ELF-1 (cell line): ENCODE results near the gene EPS15.

ENCODE experiments used
- DNase-seq: peaks from one replicate; pipeline ENCODE4 v3.0.0-alpha.2; 2016; ENCODE audit warnings: low read depth, low spot score

The EPS15 gene

DNA sequence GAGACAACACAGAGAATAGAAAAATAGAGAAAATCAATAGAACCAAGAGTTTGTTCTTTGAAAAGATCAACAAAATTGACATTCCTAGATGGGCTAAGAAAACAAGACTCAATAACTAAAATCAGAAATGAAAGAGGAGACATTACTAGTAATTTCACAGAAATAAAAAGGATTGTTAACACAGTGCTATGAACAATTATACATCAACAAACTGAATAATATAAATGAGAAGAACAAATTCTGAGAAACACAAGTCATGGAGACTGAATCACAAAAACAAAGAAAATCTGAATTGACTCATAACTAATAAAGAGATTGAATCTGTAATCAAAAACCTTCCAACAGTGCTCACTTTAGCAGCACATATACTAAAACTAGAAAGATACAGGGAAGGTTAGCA lies 137.1 kb downstream of the EPS15 start:
- DNase-seq, result no peak

DNA sequence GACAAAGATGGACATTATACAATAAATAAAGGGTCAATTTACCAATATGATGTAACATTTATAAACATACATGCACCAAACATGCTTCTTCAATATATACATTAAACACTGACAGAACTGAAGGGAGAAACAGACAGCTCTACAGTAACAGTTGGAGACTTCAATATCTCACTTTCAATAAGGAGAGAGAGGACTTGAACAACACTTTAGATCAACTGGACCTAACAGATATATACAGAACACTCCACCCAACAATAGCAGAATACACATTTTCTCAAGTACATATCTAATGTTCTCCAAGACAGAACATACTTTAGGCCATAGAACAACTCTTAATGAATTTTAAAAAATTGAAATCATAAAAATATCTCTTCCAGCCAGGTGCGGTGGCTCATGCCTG lies 138.1 kb downstream of the EPS15 start:
- DNase-seq, result no peak

DNA sequence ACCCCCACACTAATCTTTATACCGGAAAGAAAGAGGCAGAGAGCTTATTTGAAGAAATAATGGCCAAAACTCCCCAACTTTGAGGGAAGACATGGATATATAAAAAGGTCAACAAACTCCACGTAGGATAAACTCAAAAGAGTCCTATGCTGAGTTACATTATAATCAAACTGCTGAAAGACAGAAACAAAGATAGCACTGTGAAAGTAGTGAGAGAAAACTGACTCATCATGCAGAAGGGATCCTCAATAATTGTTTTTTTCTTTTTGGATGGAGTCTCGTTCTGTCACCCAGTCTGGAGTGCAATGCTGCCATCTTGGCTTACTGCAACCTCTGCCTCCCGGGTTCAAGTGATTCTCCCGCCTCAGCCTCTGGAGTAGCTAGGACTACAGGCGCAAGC lies 140.2 kb downstream of the EPS15 start:
- no peak for DNase-seq

DNA sequence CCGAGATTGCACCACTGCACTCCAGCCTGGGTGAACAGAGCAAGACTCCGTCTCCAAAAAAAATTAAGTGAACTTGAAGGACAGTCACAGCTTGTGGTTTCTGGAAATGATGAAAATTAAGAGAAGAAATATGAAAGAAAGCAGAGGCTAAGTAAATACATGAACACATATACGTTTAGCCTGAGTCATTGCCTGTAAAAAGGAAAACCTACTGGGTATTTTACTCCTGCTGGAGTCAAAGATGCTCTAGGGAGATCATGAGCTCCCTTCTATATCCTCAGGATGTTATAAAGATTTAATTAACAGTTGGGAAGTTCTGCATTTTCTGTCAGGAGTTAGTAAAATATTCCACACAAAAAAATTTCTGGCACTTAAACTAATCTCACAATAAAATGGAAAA lies 145.2 kb downstream of the EPS15 start:
- no peak for DNase-seq

DNA sequence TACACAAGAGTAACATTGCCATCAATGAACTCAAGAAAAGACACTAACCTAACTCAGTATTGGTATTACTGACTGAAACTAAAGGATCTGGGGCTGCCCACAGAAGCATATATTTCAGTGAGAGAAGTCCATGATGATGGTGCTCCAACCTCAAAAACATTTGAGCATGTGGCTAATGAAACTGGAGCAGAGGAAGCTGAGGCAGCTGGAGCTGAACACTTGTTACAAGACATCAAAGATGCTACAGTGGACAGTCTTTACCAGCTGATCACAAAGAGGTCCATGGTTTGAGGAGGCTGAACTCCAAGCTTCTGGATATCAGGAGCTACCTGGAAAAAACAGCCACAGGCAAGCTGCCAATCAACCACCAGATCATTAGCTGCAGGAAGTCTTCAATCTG lies 146.5 kb downstream of the EPS15 start:
- peak; percentile 13 for DNase-seq

DNA sequence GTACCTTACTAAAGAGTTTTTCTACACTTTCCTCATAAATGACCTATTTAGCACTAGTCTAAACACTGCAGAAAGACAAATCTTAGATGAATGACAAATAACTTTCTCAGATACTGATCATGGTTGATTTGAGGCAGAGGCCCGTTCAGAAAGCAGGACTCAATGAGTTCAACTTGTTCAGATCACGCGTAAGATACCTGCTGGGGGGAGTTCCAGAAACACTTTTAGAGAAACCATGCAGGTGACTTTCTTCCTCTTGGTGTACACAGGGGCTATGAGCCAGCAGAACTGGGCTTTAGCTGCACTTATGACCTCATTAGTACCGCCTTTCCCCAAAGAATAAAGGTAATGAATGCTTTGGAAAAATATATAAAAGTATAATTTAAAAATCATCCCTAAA lies 149.9 kb downstream of the EPS15 start:
- no peak for DNase-seq

DNA sequence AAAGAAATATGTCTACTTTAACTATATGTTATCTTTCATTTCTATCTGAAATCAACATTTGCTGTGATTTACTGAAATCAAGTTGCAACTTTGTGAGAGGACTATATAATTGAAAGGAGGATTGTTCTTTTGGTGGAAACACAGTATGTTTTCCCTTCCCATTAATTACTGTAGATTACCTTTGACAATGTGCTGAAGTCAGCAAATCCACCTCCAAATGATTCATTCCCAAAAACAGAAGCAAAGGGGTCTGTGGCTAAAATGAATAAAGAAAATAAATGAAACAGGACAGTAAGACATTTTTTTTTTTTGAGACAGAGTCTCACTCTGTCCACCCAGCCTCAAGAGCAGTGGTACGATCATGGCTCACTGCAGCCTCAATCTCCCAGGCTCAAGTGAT lies 153.3 kb downstream of the EPS15 start:
- DNase-seq, result no peak

DNA sequence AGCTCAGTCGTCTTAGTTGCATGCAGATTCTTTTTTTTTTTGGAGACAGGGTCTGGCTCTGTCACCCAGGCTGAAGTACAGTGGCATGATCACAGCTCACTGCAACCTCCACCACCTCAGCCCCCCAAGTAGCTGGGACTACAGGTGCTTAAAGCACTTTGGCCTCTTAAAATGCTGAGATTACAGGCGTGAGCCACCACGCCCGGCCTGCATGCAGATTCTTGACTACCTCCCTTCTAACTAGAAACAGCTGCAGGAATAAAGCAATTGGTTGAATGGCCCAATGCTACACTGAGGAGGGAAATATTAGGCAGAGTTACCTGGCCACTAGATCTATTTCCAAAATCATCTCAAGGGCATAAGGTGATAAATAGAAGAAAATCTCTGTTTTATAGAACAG lies 159.2 kb downstream of the EPS15 start:
- DNase-seq, result no peak

DNA sequence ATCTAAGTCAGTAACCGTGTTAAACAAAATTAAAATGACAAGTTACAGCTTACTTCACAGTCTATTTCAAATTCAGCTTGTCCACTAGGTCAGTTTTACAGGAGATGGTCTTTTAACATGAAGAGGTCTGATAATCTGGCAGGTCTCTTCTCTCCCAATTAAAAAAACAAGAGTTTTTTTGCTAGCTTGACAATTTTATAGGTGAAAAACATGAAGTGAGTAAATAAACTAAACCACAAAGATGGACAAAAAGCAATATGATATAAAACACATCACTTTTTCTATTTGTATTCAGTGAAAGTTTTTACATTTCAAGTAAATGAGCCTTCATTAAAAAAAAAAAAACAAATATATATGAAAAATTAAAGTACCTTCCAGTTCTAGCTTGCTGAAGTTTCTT lies 163.7 kb downstream of the EPS15 start:
- DNase-seq, result no peak

DNA sequence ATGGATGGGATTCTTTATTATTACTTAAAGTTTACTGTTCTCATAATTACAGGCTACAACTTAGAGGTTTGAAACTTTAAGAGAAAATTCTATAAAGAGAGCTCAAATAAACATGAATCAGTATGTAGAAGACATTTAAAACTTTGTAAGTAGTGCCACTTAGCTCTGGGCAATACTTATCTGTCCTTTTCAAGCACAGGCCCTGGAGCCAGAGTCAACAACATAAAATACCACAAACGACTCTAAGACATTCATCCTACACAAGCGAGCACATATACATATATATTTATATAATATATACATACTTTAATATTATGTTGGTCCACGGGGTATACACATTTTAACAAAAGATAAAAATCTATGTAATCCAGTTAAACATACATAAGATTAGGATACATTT lies 164.7 kb downstream of the EPS15 start:
- DNase-seq, result no peak

DNA sequence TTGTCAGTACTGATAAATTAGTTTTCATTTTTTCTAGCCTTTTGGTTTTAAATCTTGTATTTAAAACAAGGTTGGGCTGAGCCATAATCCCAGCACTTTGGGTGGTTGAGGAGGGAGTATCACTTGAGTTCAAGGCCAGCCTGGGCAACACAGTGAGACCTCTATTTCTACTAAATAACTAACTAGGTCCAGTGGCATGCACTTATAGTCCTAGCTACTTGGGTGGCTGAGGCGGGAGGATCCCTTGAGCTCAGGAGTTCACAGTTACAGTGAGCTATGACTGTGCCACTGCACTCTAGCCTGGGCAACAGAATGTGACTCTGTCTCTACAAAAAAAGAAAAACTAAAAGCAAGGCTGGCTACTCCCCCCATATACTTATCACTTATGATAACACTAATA lies 167.2 kb downstream of the EPS15 start:
- no peak for DNase-seq

DNA sequence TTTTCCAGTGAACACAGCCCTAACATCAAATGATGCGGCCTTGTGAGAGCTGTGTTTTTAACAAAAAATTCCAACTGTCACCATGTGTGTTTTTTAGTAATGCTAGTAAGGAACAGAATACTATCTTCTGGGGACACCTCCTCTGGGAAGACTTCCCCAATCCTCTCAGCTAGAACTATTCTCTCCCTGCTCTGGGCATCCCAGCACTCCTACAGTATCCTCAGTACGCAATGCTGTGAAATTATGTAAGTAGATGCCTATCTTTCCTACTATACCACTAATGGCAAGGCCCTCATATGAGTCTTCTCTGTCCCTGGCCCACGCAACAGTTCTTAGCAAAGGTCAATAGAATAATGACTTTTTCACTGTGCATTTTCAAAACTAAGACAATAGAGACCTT lies 169.2 kb downstream of the EPS15 start:
- no peak for DNase-seq

DNA sequence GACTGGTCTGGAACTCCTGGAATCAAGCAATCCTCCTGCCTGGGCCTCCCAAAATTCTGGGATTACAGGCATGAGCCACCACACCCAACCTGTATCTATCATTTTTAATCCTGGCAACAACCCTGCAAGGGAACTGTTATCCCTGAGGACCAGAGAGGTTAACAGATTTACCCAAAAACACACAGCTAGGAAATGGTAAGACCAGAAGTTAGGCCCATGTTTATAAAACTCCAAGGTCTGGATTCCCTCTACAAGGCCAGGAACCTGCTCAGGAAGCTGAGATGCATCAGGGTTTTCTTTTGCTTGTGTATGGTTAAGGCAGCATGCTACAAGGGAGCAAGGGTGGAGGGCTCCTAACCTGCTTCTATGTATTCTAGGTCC lies 170.9 kb downstream of the EPS15 start:
- no peak for DNase-seq

DNA sequence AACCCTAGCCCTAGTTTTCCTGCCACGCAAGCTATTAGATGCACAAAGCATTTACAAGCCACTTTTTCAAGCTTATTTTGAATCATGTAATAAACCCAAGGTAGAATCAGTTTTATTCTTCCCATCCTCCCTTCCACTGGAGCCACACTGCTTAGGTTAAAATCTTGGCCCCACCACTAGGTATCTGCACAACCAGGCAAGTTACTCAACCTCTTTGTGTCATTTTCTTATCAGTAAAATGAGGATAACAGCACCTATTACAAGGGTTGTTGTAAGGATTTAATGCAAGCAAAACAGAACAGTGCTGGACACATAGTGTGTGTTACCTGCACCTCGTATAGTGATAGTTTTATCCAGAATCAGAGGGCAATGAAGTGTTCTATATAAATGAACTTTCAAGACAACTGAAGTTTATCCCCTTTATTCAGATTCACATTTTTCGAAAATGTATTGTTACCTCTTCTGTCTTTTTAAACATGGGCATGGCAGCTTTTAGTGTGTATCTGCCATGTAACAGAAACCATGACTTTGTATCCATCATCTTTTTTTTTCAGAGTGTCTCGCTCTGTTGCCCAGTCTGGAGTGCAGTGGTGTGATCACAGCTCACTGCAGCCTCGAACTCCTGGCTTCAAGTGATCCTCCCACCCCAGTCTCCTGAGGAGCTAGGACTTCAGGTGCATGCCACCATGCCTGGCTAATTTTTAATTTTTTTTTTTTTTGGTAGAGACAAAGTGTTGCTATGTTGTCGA lies 171.5 kb downstream of the EPS15 start:
- no peak for DNase-seq

DNA sequence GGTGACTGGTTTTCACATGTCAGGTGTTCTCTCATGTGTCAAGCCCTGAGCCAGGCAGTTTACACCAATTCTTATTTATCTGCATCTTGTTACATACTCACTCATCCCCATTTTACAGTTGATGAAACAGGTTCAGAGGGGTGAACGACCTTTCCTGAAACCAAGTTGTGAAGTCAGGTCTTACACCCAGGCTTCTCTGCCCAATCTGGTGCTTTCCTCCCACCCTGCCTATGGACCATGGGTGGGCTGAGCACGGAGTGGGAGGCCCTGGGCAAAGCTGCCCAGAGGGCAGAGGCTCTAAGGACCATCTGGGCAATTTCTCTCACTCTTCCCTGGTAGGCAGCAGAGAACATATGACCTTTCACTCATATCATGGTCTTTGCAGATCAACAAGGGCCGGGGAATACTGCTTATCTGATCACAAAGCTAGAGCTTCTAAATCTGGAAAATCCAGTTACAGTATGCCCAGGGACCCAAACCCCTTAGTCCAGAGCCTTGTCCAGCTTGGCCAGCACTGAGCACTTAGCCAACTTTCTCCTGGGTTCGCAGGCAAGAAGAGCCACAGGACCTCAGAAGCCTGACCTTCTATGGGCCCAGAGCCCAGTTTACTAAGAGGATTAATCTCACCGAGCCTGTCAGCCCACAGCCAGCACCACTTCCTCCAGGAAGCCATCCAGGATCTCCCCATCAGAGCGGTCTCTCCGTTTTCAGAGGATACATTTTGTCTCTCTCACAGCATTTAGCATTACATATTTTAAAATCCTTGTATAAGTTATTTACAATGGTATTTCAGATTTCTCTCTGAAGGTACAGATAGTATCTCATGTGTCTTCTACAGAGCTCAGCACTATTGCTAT lies 172.8 kb downstream of the EPS15 start:
- DNase-seq, result no peak

DNA sequence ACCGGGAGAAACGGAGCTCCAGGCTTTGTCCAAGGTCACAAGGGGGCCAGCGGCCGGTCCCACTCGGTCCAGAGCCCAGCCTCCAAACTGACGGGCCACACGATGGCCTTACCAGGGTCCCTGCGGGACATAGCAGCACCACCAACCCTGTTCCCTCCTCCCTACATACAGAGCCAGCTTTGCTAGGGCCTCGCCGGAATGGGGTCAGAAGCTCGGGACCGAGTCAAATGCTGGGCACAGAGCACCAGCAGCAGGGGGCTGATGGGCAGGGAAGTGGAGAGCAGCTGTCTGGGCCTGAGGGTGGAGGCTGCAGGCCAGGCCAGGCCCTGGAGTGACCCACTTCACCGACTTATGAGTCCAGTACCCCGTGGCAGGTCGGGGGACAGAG lies 173.8 kb downstream of the EPS15 start:
- DNase-seq, result no peak

DNA sequence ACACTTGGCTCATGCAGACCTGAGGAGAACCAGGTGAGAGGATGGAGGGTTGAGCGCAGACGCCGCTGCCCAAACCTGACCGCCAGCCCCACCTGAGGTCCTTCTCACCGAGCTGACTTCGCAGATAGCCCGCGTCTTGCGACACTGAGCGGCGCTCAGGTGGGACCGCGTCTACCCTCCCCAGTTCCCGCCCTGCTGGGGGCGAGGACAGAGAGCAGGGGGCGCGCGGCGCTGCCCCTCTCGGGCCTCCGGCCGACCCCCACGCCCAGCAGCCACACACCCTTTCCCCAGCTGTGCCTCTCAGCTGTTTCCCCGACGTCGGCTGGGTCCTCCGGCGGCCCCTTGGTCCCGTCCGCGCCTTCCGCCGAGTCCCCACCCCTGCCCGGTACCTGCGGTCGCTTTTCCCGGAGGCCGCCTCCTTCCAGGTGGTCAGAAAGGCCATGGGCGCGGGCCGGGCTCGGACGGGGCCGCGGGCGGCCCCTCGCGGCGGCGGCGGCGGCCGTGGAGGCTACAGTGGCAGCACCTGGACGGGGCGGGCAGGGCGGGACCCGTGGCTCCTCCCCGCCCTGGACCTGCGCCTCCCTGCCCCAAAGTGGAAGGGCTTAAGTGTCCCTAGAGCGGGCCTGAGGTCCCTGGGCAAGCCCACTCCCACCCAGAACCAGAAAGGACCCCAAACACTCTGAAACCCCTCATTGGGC lies 174.3 kb downstream of the EPS15 start:
- no peak for DNase-seq

DNA sequence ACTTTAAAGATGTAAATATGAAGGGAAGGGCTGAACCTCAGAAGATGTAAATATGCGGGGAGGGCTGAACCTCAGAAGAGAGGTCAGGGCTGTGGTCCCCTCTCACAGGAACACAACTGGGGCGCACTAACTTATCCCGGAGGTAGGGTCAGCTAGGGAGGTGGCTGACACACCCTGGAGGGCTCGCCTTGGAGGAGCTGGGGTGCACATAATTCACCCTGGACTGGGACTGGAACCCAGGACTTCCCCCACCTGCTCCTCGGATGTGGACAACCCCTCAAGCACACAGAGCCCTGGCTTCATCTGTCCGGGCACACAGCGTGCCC lies 174.8 kb downstream of the EPS15 start:
- no peak for DNase-seq

DNA sequence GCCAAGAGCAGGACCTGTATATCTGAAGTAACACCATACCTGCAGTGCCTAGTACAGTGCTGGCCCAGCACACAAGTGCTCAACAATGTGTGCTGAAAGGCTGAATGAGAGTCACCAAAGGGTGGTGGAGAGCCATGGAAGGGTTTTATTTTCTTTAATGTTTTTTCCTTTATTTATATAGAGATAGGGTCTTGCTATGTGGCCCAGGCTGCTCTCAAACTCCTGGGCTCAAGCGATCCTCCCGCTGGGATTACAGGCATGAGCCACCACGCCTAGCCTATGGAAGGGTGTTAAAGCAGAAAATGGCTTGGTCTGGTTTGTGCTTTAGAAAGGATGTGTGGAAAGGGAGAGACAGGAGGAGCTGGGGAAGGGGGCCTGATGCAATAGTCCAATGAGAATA lies 175.4 kb downstream of the EPS15 start:
- no peak for DNase-seq

DNA sequence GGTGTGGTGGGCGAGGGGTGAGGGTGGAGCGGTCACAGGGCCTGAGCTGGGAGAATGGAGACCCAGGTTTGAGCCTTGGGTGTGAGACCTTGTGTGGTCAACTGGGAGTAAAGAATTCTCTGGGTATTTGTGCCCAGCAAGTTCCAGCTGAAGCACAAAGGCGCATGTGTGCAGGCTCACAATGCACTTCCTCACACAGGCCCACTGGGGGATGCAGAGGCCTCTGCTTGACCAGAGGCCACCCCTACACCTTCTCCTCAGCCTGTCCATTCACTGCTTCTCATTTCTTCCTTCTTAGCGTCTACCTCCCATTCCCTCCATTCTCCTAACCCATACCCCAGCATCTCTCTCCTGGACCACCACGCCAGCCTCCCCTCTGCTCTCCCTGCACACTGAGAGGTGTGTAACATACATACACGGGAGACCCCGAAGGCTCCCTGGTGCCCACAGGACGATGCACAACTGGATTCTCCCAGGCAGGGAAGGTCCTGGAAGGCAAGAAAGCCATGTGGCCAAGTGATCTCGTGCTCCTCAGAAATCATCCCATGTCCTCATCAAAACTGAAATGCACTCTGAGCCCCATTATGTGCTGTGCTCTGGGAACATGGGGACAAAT lies 176.4 kb downstream of the EPS15 start:
- no peak for DNase-seq

DNA sequence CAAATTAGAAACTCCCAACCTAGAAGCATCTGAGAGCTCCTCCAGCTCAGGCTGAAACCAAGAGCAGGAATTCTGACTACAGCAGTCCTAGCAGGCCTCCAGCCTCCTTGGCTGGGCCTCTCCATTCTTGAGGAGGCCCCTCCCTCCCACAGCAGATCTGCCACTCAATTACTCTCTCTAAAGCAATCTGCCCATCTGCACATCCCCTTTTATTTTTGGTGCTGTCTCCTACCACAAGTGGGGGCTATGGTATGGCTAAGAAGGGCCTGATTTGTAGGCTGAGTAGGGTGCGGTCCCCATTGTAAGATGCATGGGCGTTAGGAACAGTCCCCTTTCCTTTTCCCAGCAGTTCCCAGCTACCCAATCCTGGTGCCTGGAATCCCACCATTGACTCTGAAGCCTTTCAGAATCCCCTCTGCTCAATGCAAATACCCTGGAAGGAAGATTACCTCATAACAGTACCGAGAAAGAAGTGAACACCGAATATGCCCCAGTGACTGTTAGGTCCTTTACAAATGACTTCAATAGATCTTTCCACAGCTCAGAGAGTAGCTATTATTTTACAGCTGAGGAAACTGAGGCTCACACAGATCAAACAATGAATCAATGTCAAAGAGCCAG lies 177.1 kb downstream of the EPS15 start:
- no peak for DNase-seq

DNA sequence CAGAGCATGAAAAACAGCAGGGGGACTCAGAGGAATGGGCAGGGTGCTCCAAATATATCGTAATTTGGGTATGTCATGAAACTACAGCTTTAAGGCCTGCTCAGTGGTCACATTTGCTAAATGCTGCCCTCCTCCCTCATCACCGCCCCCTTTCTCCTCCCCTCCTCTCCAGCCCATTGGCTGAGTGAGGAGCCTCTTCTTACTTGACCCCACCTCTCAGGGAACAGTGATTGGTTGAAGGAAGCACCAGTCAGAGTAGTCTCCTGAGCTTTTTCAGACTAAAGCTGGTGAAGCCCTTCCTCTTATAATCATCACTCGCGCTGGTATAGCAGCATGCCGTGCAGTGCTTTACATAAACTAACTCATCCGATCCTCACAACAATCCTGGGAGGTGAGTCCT lies 178.7 kb downstream of the EPS15 start:
- DNase-seq, result no peak
